GM19452 (cell line): ENCODE results near the gene TEX51.

Experiments used
- ATAC-seq: cut with Tn5 transposase; IDR thresholded peaks from one replicate; pipeline ENCODE4 v1.9.1; 2021; ENCODE audit not compliant: unreplicated experiment

The TEX51 gene

DNA sequence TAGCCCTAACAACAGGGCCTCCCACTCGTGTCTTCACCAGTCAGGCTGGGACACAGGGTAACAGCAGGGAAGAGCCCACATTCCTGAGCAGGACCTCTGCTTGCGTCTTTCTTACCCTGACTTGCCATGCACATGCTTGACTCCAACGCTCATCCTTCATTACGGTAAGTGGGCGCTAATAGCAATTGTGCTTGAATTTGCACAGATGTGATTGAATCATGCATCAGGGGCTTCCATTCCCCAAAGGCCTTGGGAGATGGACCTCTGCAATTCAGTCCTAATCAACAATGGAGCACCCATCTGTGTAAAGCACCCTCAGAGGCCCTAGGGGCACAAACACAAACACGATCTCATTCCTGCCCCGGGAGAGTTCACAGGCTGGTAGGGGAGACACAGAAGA, 13.5 kb downstream of the TEX51 start:
- ATAC-seq, result no peak

DNA sequence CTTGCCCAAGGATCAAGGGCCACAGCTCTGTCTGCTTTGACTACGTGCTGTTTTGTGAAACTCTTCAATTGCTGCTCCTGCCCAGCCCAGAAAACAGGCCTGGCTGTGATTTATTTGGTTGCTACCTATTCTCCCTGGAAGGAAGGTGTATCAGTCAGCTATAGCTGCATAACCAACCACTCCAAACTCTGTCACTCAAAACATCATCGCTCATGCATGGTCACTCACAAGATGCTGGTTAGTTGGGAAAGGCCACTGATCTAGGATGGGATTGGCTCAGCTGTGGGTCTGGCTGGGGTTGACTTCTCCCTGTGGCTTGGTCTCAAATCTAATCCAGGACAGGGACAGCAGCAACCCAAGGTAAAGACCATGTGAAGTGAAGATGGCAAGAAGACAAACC, 14.6 kb downstream of the TEX51 start:
- ATAC-seq, result no peak

DNA sequence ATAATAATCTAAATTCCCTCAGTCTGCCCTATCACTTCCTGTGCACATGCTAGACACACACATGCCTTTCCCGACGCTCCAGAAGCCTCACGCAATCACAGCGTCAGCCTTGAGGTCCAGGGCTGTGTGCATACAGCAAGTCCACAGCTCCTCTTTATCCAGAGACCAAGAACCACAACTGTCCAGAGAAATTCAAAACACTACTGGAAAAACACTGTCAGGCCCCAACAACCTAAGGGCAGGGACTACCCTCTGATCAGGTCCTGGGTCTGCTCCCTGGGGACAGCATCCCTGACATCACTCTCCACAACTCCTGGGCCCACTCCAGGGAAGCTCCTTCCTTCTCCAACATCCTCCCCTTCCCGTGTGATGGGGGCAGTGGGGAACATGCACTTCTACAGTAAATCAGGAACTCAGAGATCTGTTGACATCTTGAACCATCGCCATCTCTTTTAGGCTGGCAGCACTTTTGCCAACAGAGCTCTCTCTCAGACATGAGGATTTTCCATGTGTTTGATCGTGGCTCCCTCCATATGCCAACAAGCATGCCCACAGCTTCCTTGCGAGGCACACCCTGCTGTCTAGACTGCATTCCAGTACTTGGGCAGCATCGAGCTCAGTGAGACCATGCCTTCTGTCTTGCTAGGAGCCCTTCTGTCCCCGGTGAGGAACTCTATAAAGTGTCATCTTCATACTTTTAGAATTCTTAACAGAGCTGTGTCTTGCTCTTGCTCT, 15.4 kb downstream of the TEX51 start:
- ATAC-seq, result no peak

DNA sequence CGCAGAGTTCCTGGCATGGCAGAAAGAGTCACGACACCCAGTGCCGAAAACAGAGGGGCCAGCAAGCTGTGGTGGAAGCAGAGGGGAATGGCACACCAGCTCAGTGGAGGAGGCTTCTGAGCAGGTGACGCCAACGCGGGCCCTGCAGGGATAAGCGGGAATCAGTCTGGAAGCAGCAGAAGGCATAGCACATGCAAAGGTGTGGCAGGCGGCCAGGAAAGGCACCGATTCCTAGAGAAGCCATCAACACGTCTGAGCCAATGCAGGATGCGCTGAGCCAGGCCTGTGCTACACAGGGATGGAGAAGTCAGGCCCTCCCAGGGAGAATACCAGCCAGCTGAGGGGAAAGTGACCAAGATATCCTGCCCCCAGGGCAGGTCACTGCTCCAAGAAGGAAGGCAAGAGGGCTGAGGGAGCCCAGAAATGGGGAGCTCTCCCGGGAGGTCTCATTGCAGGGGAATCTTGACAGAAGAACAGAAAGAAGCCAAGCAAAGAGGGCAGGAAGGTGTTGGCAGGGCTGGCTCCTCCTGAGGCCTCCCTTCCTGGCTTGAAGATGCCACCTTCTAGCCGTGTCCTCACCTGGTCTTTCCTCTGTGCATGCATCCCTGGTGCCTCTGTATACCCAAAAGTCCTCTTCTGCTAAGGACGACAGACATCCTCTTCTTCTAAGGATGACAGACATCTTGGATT, 16.3 kb downstream of the TEX51 start:
- no peak for ATAC-seq

DNA sequence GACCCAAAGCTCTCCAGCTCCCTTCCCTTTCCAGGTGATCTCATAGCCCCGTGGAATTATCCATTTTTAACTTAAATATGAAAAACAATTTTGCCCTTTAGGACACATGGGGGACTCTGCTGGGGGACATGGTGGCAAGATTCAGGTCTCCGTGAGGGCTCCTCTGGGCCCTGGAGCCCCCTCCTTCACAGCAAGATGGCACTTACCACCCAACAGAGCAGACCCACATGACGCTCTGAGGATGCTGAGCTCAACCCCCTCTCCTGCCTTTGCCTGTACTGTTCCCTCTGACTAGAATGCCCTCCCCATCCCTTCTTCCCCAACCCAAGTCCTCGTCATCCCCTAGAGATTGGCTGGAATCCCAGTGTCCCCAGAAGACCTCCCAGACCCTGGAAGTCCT, 17.2 kb downstream of the TEX51 start:
- no peak for ATAC-seq

DNA sequence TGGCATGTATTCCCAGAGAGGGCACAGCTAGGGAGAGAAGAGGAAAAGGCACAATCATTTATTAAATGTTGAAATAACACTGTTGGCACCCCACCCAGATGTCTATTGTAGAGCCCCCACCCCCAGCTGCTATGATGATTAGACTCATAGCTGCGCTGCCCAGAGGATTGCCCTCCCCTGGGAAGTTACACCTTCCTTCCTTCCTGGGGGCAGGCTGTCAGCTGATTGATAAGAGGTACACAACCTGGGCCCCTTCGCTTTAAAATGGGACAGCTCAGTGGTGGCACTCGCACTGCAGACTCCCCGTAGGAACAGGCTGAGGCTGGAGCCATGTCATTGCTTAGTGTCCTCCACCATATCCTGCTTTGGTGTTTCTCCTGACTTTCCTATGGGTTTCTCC, 18.1 kb downstream of the TEX51 start:
- no peak for ATAC-seq

DNA sequence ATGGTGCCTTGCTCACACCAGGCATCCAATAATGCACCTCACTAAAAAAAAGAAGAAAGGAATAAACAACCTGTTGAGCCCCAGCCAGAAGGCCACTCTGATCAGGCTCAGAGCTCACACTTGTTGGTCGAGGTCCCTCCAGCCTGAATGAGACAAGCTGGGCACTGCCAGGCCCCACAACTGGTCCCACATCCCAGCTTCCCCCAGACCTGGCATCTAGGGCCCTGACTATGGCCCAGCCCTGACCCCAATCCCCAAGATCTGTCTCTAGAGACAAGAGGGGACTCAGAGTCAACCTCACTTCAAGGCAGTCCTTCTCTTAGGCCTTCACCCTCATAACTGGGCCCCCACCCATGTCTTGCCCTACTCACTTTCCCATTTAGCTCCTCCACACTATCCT, 22.4 kb downstream of the TEX51 start:
- ATAC-seq, result no peak

DNA sequence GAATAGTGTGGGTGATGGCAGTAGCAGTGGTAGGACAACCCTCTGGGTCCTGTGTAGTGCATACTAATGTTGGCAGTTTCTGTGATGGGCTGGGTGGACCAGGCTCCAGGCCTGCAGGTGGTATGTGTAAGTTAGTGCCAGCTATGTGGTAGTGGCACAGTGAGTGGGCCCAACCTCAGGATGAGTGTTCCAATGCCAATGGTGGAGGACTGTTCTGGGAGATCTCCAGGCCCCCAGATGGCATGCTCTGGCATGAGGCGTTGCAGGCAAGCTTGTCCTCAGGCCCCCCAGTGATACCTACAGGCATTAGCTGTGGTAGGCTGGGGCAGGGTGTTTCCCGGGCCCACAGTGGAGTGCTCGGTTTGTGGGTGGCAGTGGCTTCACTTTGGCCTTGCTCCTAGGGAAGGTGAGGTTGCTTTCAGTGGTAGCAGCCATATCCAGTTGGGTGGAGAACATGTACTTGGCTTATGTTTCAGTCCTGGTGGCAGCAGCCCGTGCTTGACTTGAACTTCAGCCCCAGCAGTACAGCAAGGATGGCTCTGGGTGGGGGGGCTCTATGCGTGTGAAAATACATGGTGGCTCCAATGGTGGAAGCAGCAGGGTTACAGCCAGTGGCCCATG, 32.4 kb downstream of the TEX51 start:
- ATAC-seq, result no peak

DNA sequence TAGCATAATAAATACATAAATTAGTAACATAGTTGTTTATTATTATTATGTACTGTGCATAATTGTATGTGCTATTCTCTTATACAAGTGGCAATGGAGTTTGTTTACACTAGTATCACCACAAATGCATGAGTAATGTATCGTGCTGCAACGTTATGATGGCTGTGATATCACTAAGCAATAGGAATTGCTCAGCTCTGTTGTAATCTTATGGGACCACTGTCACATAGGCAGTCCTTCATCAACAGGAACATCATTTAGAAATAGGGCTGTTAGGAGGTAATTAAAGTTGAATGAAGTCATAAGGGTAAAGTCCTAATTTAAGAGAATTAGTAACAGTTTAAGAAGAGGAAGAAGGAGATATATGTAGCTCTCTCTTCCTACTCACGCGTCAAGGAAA, 33.8 kb downstream of the TEX51 start:
- ATAC-seq, result no peak

DNA sequence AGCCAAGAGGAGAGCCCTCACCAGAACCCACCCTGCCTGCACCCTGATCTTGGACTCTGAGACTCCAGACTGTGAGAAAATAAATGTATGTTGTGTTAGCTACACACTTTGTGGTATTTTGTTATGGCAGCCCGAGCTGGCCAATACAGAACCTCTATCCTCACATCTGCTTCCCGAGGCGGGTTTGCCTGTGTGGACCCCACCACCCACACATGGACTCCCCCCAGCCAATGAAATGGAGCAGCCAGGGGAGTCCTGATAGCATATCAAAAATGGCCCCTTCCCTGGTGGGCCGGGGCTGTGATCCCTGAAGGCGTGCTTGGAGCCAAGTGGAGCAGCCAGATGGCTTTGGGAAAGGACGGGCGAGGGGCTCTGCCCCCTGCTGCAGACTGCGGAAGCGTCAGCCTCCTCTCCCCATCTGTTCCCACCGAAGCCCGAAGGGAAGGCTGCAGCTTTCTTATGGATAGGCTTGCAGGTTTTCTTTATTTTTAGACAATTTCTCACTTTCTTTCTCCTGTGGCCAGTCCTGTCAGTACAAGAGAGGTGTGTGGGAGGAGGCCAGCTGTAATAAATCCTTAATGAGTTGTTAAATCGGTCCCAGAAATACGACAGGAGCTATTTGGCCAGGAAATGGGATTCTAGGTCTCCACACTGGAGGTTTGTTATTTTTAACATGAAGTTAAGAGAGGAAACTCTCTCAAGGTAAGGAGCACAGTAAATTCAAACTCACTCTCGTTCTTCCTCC, 34.4 kb downstream of the TEX51 start:
- ATAC-seq, result no peak

DNA sequence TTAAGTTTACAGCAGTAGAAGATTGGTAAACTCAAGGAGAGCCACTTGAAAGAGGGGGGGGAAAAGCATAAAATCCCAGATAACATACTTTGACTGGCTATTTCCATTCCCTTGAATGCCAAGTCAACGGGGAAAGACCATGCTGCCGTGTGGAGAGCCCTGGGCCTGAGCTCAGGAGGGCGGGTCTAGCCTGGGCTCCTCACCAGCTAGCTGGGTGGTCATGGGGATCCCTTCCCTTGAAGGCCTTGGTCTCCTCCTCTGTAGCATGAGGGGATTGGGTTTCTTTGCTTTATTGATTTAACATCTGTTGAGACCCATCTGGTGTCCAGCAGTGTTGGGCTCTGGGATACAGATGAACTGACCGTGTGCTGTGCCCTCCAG, 35.0 kb downstream of the TEX51 start:
- ATAC-seq, result no peak

DNA sequence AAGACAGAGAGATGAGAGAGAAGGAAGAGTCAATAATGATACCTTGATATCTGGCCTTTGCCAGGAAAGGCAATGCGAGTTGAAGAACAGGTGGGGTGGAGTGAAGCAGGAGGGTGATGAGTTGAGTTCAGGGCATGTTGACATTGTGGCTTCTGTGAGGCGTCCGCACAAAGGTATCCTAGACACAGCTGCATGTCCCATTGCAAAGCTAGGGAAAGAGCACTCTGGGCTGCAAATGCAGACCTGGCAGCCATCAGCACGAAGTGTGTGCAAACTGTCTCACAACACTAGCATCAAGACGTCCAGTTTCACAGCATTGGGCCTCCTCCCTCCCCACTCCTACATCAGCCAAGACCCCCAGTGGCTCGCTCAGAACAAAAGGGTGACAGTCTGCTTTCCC, 36.1 kb downstream of the TEX51 start:
- ATAC-seq, result no peak

DNA sequence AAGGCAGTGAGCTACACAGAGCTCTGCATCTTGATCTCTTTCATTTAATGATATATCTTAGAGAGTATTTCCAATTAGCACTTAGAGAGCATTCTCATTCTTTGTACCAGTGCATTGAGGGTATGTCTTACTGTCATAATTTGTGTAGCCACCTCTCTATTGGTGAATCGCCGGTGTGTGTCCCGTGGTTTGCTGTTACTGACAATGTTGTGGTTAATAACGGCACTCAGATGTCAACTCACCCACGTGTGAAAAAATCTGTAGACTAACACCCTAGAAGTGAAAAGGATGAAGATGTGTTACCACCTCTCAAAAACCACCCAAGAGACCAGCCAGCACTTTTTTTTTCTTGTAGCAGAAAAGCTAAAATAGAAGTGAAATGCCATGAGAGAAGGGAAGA, 37.1 kb downstream of the TEX51 start:
- no peak for ATAC-seq

DNA sequence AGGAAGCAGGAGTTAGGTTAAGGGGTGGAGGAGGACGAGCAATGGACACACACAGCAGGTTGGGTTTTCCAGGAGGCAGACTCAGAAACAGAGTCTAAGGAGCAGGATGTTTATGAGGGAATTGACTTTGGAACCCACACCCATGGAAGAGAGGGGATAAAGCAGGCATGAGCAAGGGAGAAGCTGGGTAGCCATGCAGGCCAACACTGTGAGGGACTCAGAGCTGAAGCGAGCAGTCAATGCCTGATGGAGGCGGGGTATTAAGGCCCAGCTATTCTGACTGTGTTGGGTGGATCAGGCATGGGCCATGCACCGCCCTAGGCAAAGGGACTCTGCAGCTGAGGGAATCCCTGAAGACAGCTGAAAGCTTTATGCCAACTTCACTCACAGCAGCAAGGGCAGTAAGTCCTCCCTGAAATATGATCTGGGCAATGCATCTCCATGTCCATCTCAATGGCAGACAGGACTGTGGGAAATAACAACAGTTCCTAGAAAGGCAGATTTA, 37.6 kb downstream of the TEX51 start:
- no peak for ATAC-seq

DNA sequence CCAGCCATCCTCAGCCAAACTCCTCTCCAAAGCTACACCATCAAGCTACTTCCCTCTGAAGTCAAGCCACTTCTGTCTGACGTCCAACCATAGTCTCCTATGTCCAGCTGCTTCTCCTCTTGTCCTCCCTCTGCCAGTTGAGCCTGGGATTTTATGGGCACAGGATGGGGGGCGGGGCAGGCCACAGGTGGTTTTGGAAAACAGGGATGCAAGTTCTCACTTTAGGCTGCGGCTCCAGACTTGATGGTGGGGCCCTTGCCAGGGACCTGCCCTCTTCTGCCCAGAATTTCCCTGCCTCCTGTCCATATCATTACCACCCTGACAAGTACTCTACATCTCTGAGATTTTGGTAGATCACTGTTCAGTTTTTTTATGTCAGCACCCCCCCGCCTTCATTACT, 41.6 kb downstream of the TEX51 start:
- no peak for ATAC-seq

DNA sequence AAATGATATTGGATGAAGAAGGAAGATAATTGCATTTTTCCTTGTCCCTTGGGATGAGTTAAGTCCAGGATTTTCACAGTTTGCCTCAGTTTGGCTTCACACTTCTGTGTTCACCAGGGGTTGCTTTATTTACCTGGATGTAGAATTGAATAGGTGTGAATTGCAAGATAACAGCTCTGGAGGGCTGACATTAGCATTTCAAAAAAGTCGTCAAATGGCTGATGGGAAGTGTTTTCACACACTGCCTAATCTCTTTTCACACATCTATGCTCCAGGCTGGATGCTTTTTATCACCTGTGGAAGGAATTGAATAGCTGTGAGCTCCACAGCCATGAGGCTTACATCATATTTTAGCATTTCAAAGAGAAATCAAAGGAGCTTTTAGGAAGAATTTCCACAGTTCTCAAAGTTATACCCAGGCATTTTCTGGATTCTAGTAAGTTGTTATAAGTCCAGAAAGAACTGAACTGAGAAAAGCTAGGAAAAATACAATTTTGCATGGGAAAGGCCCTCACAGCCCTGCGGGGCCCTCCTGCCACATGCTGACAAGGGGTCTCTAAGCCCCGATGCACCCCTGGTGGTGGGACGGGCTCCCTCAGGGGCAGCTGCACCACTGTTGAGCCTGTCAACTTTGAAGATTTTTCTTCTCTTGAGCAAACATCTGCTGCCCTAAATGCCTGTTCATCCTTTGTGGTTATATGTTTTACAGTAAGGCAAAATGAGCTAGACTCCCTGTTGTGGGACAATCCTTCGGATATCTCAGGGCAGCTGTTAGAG, 43.9 kb downstream of the TEX51 start:
- ATAC-seq, result no peak

DNA sequence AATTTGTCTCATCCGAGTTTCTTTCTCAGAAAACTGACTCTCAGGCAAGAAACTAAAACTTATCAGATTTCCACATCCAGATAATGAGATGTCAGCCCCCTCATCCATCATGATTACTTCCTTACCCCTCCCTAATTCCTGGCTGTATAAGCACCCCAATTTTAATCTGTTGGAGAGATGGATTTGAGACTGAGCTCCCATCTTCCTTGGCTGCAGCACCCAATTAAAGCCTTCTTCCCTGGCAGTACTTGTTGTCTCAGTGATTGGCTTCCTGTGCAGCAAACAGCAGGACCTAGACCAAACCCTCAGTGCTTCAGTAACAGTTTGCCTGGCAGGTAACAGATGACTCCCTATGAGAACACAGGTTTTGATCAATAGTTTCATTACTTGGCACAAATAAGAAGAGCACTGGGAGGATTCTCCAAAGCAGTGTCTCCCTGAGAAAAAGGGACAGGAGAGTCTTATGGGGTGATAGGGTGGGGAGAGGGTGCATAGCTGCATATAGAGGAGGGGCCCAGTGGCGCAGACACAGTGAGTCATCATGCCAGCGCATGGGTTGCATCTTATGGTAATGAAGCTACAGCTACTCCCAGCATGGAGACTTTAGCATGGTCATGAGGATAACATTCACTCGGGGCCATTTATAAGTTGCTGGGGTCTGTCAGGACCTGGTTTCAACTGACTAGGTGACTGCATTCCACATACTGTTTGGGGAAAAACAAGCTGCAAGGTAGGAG, 45.1 kb downstream of the TEX51 start:
- no peak for ATAC-seq

DNA sequence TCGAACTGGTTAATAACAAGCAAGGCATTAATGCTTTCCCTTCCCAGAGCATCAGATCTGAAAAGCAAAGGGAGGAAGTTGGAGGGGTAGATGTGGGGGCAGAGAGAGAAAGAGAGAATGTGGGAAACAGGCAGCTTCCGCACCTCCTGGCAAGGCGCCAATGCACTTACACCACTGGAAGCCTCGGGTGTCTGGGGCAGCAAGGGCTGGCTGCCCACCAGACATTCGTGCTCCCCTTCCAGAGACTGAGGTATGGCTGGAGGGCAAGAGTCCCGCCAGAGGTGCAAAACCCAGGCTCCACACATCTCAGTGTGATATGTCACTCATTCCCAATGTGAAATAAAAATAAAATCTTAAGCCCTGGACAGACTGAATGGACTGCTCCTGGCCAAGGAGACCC, 46.4 kb downstream of the TEX51 start:
- ATAC-seq, result no peak

DNA sequence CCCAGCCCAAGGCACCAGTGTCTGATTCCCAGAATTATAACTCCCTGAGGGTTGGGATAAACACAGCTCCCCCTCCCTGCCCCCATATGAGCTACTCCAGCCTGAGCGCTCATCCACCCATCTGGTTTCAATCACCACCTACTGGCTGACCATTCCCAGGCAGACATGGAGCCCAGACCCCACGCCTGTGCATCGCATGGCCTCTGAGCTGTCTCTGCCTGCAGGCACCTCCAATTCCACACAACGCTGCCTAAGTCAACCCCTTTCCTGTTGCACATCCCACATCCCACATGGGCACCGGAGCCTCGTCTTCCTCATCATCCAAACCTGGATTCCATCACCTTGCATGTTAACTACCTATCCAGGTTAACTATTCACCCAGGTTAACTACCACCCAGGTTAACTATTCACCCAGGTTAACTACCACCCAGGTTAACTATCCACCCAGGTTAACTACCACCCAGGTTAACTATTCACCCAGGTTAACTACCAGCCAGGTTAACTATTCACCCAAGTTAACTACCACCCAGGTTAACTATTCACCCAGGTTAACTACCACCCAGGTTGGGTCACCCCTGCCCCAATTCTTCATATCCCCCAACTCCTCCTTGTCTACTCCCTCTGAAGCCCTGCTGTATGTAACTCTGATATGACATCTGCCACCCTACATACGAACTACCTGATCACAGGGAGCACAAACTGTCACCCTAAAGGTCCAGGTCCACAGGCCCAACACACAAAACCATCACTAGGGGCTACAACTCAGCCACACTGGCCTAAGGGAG, 47.8 kb downstream of the TEX51 start:
- no peak for ATAC-seq

DNA sequence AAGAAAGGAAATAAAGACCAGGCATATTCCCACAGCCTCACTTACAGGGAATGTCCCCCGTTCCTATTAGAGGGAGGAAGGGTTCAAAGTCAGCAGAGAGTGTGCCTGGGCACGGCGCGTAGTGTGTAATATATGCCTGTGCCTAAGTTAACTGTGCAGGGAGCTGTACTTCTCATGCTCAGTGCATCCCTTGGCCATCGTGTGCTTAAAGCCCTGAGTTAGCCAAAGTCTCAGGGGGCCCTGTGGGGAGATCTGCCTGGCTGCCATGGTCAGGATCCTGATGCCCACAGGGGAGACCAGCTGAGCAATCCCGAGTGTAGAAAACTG, 48.4 kb downstream of the TEX51 start:
- ATAC-seq, result no peak
